Heart left ventricle (tissue), 13 donors: ENCODE results near the gene RASL11B.

Source experiments
- POLR2A ChIP-seq, 2 donors: fragments of 450-650 bp; IDR thresholded peaks; one replicate each; pipeline ENCODE4 v1.6.1; 2017; ENCODE audit warnings: antibody characterized with exemption in 2 of 2, mild to moderate bottlenecking in 2 of 2, moderate library complexity in 2 of 2
- TF ChIP-seq, protein P1 (sequence below), 12 donors: fragments of 200-600 bp; sonication (generic) in 4 of 12; IDR thresholded peaks; one replicate each; pipeline versions ENCODE4 v1.5.0 to v1.8.0; 2018 to 2022; ENCODE audit warnings: antibody characterized with exemption in 12 of 12, mild to moderate bottlenecking in 5 of 12
- donor health status: ischemic (EF 13 %, LVEDD 7.1; RV severe dilation, severe dysfunction).
- donor health status: DM: no; HTN: yes; CAD: no.
- donor health status: DM: no; HTN: no; CAD: no.
- donor health status: ischemic (EF 25% LVEDD 6.9; RV normal size, moderate dysfunction).
- donor health status: ischemic (EF 25% LVEDD 5.7; RV mildly dilated, moderate dysfunction).
- donor health status: ischemic (EF 35%, LVEDD 5.7; RV mildly dilated, moderate dysfunction).
- donor health status: nonischemic (EF 11% LVEDD 7.7; RV severe dilation, severe dysfunction).
- donor health status: DM: yes; HTN: yes; CAD: no.
- donor health status: PGD.
- donor health status: ischemic (EF 29% LVEDD 5.4; RV normal size, mild dysfunction).
- donor health status: nonischemic (EF 23%, LVEDD 6.1; RV moderate dilation, normal function).

DNA sequence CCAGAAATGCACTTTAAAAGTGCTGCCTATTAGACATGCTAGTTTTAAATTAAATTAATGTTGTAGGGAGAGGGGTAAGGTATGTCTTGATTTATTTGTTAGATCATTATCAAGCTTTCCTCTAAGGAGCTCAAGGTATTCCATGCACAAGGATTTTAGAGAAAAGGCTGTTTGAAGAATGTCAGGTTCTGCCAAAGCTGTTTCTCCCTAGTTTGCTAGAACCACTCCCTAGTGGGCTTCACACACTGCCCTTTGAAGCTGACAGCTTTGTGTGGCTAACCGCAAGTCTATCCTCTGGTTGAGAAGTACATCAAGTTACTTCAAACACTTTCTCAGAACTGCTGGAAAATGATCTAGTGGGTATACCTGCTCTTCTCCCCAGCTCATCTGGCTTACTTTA, 32.3 kb downstream of the RASL11B start:
- no peak for TF ChIP-seq POLR2A (IDR thresholded peaks at IDR 0.05)
- TF ChIP-seq, protein P1, sequence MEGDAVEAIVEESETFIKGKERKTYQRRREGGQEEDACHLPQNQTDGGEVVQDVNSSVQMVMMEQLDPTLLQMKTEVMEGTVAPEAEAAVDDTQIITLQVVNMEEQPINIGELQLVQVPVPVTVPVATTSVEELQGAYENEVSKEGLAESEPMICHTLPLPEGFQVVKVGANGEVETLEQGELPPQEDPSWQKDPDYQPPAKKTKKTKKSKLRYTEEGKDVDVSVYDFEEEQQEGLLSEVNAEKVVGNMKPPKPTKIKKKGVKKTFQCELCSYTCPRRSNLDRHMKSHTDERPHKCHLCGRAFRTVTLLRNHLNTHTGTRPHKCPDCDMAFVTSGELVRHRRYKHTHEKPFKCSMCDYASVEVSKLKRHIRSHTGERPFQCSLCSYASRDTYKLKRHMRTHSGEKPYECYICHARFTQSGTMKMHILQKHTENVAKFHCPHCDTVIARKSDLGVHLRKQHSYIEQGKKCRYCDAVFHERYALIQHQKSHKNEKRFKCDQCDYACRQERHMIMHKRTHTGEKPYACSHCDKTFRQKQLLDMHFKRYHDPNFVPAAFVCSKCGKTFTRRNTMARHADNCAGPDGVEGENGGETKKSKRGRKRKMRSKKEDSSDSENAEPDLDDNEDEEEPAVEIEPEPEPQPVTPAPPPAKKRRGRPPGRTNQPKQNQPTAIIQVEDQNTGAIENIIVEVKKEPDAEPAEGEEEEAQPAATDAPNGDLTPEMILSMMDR (IDR thresholded peaks at IDR 0.05): no peak
